Fibroblast of villous mesenchyme (primary cell): ENCODE data around the gene ANXA2. TPM values are rescaled to one million over a fixed set of nuclear protein-coding genes. Genes with fewer than 3 reads are reported as not detected.
A peak's percentile ranks its signal among the peaks of the same experiment; 100 is the strongest.
"Not testable (repeated sequence)": the region's sequence is repeated elsewhere in the genome, so short reads cannot be mapped to it uniquely, and the experiment has no call there.

Source experiments
- DNase-seq: peaks from one replicate; pipeline ENCODE4 v3.0.0-alpha.2; 2010; ENCODE audit warnings: low read depth
- H3K4me3 ChIP-seq: 2 replicates; pipeline ENCODE4 v1.5.1; 2011; ENCODE audit warnings: low read depth, mild to moderate bottlenecking, low read length
- total RNA-seq: library from RNA; depleted of rRNA; stranded (reverse); fragments of >200 nt; gene quantifications from 2 replicates; pipeline ENCODE4 v1.2.3, GENCODE V29; 2012
- TF ChIP-seq, protein P1 (sequence below): IDR thresholded peaks from 2 replicates; pipeline ENCODE4 v1.5.1; 2012; ENCODE audit warnings: low read depth, mild to moderate bottlenecking, low read length; ENCODE audit not compliant: insufficient read depth

Gene ANXA2
- total RNA-seq, 1 donor = 3,211 TPM

DNA sequence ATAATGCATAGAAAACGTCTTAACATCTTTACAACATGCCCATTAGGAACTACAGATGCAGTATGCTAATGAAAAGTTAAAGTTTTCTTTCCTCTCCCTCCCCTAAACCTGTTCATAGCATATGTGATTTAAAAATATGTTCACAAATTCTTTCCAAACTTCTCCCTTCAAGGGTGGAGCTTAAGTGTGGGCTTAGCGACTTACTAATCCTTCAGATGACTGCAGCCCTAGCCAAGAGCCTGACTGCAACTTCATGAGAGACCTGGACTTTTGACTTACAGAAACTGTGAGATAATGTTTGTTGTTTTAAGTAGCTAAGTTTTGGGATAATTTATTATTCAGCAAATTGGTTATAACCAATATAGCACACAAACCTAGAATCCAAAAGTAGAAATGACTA is 22.0 kb upstream of the ANXA2 start:
- TF ChIP-seq, protein P1, sequence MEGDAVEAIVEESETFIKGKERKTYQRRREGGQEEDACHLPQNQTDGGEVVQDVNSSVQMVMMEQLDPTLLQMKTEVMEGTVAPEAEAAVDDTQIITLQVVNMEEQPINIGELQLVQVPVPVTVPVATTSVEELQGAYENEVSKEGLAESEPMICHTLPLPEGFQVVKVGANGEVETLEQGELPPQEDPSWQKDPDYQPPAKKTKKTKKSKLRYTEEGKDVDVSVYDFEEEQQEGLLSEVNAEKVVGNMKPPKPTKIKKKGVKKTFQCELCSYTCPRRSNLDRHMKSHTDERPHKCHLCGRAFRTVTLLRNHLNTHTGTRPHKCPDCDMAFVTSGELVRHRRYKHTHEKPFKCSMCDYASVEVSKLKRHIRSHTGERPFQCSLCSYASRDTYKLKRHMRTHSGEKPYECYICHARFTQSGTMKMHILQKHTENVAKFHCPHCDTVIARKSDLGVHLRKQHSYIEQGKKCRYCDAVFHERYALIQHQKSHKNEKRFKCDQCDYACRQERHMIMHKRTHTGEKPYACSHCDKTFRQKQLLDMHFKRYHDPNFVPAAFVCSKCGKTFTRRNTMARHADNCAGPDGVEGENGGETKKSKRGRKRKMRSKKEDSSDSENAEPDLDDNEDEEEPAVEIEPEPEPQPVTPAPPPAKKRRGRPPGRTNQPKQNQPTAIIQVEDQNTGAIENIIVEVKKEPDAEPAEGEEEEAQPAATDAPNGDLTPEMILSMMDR = no peak
- peak; percentile 38 for DNase-seq
- no peak overlapping the region for H3K4me3 ChIP-seq

DNA sequence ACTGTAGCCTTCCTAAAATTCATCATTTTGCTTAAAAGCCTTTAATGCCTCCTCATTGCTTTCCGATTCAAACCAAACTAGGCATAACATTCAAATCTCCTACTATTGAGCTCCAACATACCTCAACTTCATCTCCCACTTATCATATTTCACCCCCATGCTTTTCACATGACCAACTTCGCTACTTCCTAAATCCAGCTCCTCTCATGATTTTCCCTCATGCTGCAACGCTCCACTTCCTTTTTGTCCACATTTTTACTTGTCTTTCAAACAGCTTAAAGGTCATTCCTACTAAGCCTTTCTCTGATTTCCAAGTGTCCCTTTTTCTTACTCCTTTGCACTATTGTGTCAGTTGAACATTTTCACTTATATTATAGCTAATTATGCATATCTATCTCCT is 20.3 kb upstream of the ANXA2 start:
- no peak overlapping the region for H3K4me3 ChIP-seq
- TF ChIP-seq, protein P1 = no peak
- DNase-seq = no peak

DNA sequence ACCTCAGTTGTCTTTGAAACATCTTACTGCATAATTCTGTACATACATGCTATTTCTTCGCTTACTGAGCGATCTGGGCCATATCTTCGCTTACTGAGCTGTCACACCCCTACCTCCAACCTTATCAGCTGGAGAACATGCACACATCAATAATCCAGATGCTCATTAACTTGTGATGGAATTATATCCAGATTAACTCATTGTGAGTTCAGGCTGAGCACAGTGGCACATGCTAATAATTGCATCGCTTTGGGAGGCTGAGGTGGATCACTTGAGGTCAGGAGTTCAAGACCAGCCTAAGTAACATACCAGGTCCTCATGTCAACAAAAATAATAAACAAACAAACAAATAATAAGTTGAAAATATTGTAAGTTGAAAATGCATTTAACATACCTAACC is 19.3 kb upstream of the ANXA2 start:
- H3K4me3 ChIP-seq = no peak overlapping the region
- TF ChIP-seq, protein P1 = no peak
- no peak for DNase-seq

DNA sequence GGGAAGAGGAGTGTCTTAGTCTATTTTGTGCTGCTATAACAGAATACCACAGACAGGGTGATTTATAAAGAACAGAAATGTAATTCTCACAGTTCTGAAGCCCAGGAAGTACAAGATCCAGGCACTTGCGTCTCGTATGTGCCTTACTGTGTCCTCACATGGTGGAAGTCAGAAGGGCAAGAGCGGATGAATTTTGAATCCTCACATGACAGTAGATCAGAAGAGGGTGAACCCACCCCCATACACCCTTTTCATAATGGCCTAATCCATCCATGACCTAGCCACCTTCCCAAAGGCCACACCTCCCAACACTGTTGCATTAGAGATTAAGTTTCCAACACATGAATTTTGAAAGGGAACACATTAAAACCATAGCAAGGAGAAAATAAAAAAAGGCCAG is 18.7 kb upstream of the ANXA2 start:
- DNase-seq = no peak
- TF ChIP-seq, protein P1 = no peak
- H3K4me3 ChIP-seq = no peak overlapping the region

DNA sequence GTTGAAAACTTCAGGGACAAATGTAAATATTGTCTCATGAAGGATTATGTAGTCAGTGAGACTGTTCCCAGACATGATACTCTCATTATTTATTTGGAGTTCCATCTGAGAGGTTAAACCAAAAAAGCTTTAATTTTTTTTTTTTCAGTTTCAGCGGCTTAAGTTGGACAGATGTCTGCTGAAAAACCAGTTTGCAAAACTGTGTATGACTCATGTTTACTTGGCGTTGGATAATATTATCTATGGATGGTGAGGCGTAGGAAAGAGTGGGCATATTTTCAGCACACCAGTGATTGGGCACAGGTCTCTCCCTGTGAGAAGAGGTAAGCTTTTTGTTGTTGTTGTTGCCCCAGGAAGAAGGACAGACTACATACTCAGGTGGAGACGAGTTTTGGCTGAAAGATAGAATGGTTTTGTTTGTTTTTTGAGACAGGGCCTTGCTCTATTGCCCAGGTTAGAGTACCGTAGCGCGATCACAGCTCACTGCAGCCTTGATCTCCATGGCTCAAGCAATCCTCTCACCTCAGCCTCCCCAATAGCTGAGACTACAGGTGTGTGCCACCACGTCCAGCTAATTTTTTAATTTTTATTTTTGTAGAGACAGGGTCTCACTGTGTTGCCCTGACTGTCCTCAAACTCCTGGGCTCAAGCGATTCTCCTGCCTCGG is 16.4 kb upstream of the ANXA2 start:
- TF ChIP-seq, protein P1 = no peak
- H3K4me3 ChIP-seq = no peak overlapping the region
- DNase-seq = peak; percentile 59

DNA sequence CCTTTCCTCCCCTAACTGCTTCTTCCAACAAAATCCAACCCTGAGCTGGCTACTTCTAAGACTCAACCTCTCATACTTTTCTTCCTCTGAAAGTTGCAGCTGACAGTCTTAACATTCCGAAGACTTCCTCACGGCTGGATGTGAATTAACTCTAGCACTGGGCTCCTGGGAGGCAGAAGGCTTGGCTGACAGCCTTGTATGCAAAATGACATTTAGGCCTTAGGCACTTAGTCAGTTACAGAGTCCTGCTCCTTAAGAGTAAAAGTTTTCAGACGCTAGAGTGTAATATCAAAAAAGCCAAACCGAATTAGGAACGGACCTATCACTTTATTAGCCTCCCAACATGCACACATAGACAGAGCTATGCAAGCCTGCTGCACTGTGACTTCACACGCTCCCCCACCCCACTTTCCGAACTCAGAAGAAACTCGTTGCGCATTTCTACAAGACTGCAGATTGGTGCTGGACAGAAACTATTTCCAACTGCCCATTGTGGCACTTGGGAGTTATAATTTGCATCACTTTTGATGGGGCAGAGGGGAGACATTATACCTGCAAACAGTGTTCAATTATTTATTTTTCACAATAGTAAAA is 15.5 kb upstream of the ANXA2 start:
- DNase-seq = no peak
- TF ChIP-seq, protein P1 = no peak
- no peak overlapping the region for H3K4me3 ChIP-seq

DNA sequence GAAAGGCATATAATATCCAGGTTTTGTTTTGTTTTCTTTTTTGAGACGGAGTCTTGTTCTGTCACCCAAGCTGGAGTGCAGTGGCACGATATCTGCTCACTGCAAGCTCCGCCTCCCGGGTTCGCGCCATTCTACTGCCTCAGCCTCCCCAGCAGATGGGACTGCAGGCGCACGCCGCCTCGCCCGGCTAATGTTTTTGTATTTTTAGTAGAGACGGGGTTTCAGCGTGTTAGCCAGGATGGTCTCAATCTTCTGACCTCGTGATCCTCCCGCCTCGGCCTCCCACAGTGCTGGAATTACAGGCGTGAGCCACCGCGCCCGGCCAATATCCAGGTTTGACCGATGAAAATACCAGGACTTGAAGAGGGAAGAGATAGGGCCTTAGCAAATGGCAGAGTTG is 15.0 kb upstream of the ANXA2 start:
- H3K4me3 ChIP-seq, DNase-seq: not testable (repeated sequence)
